SK-N-SH treated with all-trans-retinoic acid at 6 μM for 48 hours (cell line): ENCODE results near the gene DHX34.
"Not testable (repeated sequence)": the region's sequence is repeated elsewhere in the genome, so short reads cannot be mapped to it uniquely, and the experiment has no call there.

Source experiments
- ARNTL ChIP-seq: fragments of 450-650 bp; formaldehyde crosslinking; IDR thresholded peaks from 2 replicates; pipeline ENCODE4 v1.5.0; 2020; ENCODE audit warnings: low read depth, mild to moderate bottlenecking, moderate library complexity, borderline replicate concordance
- ISL1 ChIP-seq: fragments of 250-450 bp; sonication (Bioruptor Pico); IDR thresholded peaks from 2 replicates; pipeline ENCODE4 v2.1.2; 2022; ENCODE audit warnings: mild to moderate bottlenecking, moderate library complexity
- RARB ChIP-seq: fragments of 250-450 bp; sonication (Bioruptor Pico); IDR thresholded peaks from 2 replicates; pipeline ENCODE4 v1.8.0; 2021; ENCODE audit warnings: mild to moderate bottlenecking, moderate library complexity
- ZFP3 ChIP-seq: fragments of 250-450 bp; sonication (Bioruptor Pico); IDR thresholded peaks from 2 replicates; pipeline ENCODE4 v1.5.0; 2020; ENCODE audit warnings: mild to moderate bottlenecking, moderate library complexity

GRCh38 chr19:47346024-47346423 lies 3.1 kb upstream of the DHX34 start:
- TF ChIP-seq ZFP3; ISL1 (CRISPR knock-in tag); ARNTL (CRISPR knock-in tag); RARB (CRISPR knock-in tag): not testable (repeated sequence)
